Measurements from ENCODE around the gene WDR47. TPM values are rescaled to one million over a fixed set of nuclear protein-coding genes. Genes with fewer than 3 reads are reported as not detected.

WDR47 gene
- total RNA-seq, 1 experiment from 2014 or later = 6.6 TPM

DNA sequence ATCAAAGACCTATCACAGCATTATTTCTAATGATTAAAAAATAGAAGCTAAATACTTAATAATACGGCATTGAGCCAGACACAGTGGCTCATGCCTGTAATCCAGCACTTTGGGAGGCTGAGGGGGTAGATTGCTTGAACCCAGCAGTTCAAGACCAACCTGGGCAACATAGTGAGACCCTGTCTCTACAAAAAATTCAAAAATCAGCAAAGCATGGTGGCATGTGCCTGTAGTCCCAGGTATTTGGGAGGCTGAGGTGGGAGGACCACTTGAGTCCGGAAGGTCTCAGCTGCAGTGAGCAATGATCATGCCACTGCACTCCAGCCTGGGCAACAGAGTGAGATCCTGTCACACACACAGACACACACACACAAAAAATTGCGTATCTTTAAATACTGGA, 23.2 kb upstream of the WDR47 start:
- Histone ChIP-seq H4K20me1 (ENCODE audit: control insufficient read depth, insufficient read depth, insufficient read length) (no peaks in the 10 kb centered on the region), H2BK120ac (ENCODE audit: low read depth, low read length, poor library complexity, severe bottlenecking) (no peak overlapping the region), H3K14ac (ENCODE audit: insufficient read depth, low read length) (no peak overlapping the region), H3K9me3 (ENCODE audit: control insufficient read depth, low read depth, low read length) (no peaks in the 10 kb centered on the region), H3K4ac (ENCODE audit: low read depth, low read length) (no peak overlapping the region), H3K23me2 (ENCODE audit: insufficient read length, low read depth, low read length, poor library complexity, severe bottlenecking) (no peaks in the 10 kb centered on the region), H3T11ph (ENCODE audit: low read length) (no peak overlapping the region), H2AK5ac (ENCODE audit: insufficient read length, low read length) (no peak overlapping the region), H3K9ac (ENCODE audit: extremely low read depth, insufficient read length, low read length) (no peak overlapping the region), H3K79me2 (ENCODE audit: insufficient read depth, low read length) (no peaks in the 10 kb centered on the region; the same call in 1 of the 2 replicates), H2BK20ac (ENCODE audit: low read depth, low read length, poor library complexity, severe bottlenecking) (no peak overlapping the region), H3K27me3 (ENCODE audit: insufficient read depth, low read length) (no peaks in the 10 kb centered on the region), H3K4me1 (ENCODE audit: insufficient read depth, low read length) (no peaks in the 10 kb centered on the region), H2BK15ac (ENCODE audit: low read depth, low read length) (no peak overlapping the region), H2BK5ac (ENCODE audit: insufficient read length, low read length) (no peak overlapping the region), H2AFZ (ENCODE audit: low read length) (no peak overlapping the region), H4K5ac (ENCODE audit: insufficient read length, low read depth, low read length) (no peak overlapping the region), H3K18ac (ENCODE audit: insufficient read length, low read depth, low read length) (no peak overlapping the region), H3K27ac (ENCODE audit: insufficient read length, low read depth, low read length) (no peak overlapping the region), H3K4me2 (ENCODE audit: insufficient read depth, insufficient read length, low read length) (no peak overlapping the region), H3K79me1 (ENCODE audit: insufficient read depth, low read depth, low read length, poor library complexity, severe bottlenecking) (no peaks in the 10 kb centered on the region), H4K8ac (replicated peaks; ENCODE audit: insufficient read length, low read depth, low read length) (no peak overlapping the region), H3K56ac (ENCODE audit: insufficient read length, low read depth, low read length) (no peak overlapping the region), H3K23ac (ENCODE audit: insufficient read length, low read depth, low read length) (no peak overlapping the region), H4K91ac (ENCODE audit: insufficient read length, low read depth, low read length) (no peak overlapping the region), H2BK12ac (ENCODE audit: insufficient read length, low read depth, low read length) (no peak overlapping the region)
- WGBS (ENCODE audit: extremely low coverage, insufficient read length, low lambda C conversion rate) = no CpG with 5 or more reads among the region's 3 CpGs
- TF ChIP-seq CTCF (conservative IDR thresholded peaks at IDR 0.05) = no peak
- Mint-ChIP-seq H3K27me3 (ENCODE audit: low read depth) (no peaks in the 10 kb centered on the region; the same call in 1 of the 2 replicates), H3K27ac (no peak overlapping the region), H3K4me3 (no peak overlapping the region), H3K9me3 (no peaks in the 10 kb centered on the region), H3K4me1 (no peaks in the 10 kb centered on the region), H3K36me3 (ENCODE audit: insufficient read depth in 1 of 3, low read depth in 3 of 3) (peaks cover 12 to 55% (median 32%) of the 10 kb centered on the region in 3 experiments; a peak in 6 of 7 replicates)
- no peak for DNase-seq
